ENCODE data around the gene OXTR.

OXTR gene

DNA sequence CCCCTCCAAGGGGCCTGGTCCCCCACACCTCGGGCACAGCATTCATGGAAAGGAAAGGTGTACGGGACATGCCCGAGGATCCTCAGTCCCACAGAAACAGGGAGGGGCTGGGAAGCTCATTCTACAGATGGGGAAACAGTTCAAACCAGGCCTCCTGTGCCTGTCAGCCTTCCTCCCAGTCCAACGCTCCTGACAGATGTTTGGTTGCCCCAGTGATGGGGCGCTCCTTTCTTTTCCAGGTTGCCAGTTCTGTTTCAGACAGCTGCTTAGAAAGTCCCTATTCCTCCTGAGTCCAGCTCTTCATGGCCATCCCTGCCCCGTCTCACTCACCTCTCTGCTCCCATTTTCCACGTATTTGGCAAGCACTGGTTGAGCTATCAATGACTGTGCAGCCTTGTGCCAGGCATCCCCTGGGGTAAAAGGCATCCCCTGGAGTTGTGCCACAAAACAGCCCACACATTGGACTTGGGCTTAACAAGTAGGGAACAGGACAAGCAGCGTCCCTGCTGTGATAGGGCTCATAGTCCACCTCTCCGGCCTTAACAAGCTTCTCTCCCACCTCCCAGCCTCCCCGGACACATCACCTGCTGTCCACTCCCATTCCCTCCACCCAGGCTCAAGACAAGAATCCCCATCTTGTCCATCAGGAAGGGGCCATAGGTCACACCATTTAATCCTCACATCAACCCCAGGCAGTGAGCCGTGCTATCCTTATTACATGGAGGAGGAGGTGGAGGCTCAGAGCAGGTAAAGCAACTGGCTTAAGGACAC lies 6.6 kb downstream of the OXTR start:
- no peak overlapping the region for H3K4me3 ChIP-seq (replicated peaks; ENCODE audit: low read depth, low read length)
- no peak for TF ChIP-seq CTCF (IDR thresholded peaks at IDR 0.05; ENCODE audit: low read length, missing control alignments)
- DNase-seq (ENCODE audit: low read depth): no peak

- no peak overlapping the region for H3K4me3 ChIP-seq (replicated peaks; ENCODE audit: low read depth, low read length)
- no peak for TF ChIP-seq CTCF (IDR thresholded peaks at IDR 0.05; ENCODE audit: low read length, missing control alignments)
- DNase-seq (ENCODE audit: low read depth): no peak
Measured at GRCh38 chr3:8761866-8762265, 7.5 kb downstream of the OXTR start.

DNA sequence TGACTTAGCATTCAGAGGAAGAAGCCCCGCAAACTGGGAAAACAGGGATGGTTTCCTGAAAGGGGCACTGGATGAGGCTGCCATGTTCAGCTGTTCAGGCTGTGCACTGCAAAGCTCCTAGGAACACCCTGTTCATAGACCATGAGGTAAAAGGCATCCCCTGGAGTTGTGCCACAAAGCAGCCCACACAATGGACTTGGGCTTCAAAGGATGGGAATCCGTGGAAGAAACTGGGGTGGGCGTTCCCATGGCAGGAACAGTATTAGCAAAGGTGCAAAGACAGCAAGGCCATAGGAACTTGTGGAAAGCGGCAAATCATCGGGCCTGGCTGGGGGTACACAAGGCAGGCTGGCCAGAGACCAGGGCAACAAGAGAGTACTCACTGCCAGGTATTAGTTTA lies 8.9 kb downstream of the OXTR start:
- TF ChIP-seq CTCF (IDR thresholded peaks at IDR 0.05; ENCODE audit: low read length, missing control alignments): no peak
- no peak overlapping the region for H3K4me3 ChIP-seq (replicated peaks; ENCODE audit: low read depth, low read length)

DNA sequence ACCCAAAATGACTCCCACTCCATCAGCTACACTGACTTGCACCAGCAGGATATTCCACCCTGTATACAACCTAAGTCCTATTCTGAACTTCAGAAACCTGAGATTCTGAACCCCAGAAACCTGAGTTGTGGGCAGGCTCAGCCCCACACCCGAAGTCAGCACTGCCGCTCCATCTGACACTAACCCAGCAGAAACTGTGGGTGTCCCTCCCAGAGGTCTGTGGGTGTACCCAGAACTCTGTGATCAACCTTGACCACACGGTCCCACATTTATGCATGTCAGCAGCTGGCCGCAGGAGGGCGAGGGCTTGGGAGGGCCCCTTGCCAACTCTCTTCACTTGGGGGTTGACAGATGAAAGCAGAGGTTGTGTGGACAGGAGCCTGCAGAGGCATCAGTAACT lies 9.3 kb downstream of the OXTR start:
- no peak for TF ChIP-seq CTCF (IDR thresholded peaks at IDR 0.05; ENCODE audit: low read length, missing control alignments)
- DNase-seq (ENCODE audit: low read depth): no peak
- H3K4me3 ChIP-seq (replicated peaks; ENCODE audit: low read depth, low read length): no peak overlapping the region

More for the DNA sequence above, 8.9 kb downstream of the OXTR start:
- no peak for DNase-seq (ENCODE audit: low read depth)

DNA sequence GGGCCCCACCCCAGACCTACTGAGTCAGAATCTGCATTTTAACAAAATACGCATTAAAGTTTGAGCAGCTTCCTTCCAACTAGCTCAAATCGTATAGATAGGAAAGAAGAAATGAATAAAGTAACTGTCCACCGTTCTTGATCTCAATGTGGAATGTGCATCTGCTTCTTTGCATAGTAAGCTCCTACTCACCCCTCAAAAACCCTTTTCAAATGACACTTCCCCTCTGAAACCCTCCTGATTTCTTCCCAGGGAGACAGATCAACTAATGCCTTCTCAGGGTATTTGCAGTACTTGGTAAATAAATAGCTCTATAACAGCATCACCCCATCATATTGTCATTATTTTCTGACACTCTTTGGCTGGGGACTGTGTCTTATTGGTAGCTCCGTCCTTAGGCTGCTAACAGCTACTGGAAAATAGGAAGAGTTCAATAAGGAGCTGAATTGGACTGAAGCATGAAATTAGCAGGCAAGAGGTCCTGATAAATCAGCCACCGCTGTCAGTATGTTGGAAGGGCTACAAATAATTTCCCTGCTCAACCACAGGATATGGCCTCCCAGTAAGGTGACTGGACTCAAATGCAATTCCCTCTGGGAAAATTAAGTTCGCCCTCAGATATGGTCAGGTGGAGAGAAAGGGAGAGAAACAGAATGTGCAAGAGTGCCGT lies 10.2 kb downstream of the OXTR start:
- TF ChIP-seq CTCF (IDR thresholded peaks at IDR 0.05; ENCODE audit: low read length, missing control alignments): no peak
- no peak for DNase-seq (ENCODE audit: low read depth)
- no peak overlapping the region for H3K4me3 ChIP-seq (replicated peaks; ENCODE audit: low read depth, low read length)

DNA sequence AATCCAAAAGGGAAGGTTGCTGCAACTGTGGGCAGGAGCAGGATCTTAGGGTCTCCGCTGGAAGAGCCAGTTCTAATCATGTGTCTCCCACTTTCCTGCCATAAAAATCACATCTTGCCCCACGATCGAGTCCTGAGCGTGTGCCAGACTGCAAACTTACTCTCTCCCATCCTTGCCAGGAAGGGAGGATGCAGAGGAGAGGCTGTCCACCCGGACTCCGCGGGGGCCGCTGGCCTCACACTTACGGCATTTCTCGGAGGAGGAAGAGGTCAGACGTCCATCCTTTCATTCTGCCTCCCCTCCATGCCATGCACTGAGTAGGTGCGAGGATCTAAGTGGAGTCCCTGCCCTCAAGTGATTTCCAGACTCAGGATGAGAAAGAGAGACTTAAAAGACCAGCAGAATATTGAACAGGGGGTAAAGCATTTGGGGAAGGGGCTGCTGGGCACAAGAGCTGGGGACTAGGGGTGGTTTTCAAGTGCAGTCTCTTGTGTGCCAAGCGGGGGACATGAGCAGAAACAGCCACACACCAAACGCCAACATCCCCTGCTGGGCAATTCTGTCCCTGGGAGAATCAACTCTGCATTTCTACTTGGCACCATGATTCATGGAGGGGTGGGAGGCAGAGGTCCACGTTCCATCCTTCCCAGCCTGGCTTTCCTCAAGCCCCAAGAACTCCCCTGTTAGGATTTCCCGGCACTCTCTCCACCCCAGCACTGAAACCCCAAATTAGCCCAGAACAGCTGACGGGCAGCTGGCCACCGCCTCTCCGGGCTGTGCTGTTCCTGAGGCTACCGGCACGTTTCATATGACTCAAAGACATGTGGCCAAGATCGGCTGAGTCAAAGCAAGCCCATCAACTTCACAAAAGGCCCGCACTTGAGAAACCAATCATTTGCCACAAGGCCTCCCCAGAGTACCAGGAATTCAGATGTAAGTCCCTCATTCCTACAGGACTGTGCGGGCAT lies 11.6 kb downstream of the OXTR start:
- no peak for TF ChIP-seq CTCF (IDR thresholded peaks at IDR 0.05; ENCODE audit: low read length, missing control alignments)
- H3K4me3 ChIP-seq (replicated peaks; ENCODE audit: low read depth, low read length): no peak overlapping the region
- no peak for DNase-seq (ENCODE audit: low read depth)

Data from fibroblast of pulmonary artery (primary cell).